Measurements from ENCODE around the gene TRABD.

DNA sequence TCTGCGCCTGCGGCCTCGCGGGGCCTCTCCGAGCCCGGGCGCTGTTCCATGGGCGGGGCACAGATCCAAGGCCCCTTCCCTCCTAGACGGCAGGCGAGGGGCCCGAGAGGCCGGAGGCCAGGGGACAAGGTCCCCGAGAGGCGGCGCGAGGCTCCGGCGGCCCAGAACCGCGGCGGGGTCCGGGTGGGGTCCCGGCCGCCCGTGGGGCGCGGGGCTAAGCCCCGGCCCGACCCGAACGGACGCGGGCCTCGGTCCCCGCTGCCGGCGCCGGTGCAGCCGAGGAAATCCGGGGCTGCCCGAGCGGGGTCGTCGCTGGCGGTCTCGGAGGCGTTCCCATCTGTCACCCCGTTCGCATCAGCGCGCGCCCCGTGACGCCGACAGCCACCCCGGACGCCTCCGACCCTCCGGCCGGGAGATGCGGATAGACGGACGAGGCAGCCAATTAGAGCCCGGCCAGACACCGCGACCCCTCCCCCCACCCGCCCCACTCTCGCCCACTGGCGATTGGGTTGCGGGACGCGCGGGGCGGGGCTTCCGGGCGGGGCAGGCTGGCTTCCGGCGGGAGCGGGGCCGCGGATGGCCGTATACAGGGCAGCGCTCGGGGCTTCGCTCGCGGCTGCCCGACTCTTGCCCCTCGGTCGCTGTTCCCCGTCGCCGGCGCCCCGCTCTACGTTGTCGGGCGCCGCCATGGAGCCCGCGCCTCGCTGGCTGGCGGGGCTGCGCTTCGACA is 14.9 kb downstream of the TRABD start, which contains the start of gene SELENOO:
- TF ChIP-seq POLR2AphosphoS5 (IDR thresholded peaks at IDR 0.05): peak; percentile 84 to 90
- TF ChIP-seq, protein P1, sequence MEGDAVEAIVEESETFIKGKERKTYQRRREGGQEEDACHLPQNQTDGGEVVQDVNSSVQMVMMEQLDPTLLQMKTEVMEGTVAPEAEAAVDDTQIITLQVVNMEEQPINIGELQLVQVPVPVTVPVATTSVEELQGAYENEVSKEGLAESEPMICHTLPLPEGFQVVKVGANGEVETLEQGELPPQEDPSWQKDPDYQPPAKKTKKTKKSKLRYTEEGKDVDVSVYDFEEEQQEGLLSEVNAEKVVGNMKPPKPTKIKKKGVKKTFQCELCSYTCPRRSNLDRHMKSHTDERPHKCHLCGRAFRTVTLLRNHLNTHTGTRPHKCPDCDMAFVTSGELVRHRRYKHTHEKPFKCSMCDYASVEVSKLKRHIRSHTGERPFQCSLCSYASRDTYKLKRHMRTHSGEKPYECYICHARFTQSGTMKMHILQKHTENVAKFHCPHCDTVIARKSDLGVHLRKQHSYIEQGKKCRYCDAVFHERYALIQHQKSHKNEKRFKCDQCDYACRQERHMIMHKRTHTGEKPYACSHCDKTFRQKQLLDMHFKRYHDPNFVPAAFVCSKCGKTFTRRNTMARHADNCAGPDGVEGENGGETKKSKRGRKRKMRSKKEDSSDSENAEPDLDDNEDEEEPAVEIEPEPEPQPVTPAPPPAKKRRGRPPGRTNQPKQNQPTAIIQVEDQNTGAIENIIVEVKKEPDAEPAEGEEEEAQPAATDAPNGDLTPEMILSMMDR (IDR thresholded peaks at IDR 0.05): no peak
